Mammary epithelial cell (primary cell): ENCODE results near the gene HOXA6.

Source experiments
- EZH2 ChIP-seq: IDR thresholded peaks from 2 replicates; pipeline ENCODE4 v1.6.1; 2012; ENCODE audit warnings: low read length, inconsistent platforms, borderline replicate concordance
- TF ChIP-seq, protein P1 (sequence below), 2 donors: IDR thresholded peaks in 1 of 2; conservative IDR thresholded peaks in 1 of 2; 2 replicates each; pipeline ENCODE4 v1.5.1; 2011 to 2012; ENCODE audit warnings: inconsistent platforms in 2 of 2, low read length in 2 of 2, mild to moderate bottlenecking in 2 of 2, control low read depth in 1 of 2, low read depth in 1 of 2; ENCODE audit not compliant: insufficient read depth in 1 of 2; ENCODE audit errors: extremely low read depth in 1 of 2

DNA sequence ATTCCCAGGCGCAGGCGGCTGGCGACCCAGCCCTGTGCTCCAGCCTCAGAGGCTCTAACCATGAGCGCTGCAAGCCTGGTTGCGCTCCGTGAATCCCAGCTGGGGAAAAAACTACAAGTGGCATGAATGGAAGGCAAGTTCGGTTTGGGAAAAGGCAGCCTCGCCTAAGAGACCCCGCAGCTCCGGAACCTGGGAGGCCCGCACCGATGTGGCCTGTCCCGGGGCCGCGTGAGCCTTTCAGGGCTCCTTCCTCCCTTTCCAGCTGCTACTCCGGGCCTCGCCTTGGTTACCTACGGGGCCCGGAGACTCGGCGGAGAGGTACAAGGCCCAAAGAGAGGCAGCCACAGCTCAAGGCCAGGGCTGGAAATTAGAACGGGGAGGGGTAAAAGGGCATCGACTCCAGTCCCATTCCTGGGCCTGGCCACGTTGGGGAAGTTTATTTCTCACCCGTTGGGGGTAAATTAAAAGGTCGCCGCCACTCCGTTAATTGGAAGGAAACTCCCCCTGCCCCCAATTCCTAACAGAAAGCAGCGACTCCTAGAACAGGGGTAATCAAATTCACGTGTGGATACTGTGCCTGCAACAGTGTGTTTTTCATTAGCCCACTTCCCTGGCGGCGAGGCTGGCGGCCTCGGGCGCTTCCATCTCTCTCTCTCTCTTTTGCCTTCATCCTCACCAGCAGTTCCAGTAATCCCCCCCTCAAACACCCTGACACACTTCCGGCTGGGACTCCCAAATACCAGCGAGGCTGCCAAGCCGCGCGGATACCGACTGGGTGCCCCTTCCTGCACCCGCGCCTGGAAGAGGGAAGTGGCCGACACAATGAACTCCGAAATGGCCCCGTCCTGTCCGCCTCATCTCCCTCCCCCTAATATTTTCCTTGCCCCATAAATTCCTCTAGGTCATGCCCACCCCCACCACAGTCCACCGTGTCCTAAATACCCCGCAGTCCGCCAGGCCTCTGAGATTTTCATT is 19.2 kb upstream of the HOXA6 start:
- TF ChIP-seq, protein P1, sequence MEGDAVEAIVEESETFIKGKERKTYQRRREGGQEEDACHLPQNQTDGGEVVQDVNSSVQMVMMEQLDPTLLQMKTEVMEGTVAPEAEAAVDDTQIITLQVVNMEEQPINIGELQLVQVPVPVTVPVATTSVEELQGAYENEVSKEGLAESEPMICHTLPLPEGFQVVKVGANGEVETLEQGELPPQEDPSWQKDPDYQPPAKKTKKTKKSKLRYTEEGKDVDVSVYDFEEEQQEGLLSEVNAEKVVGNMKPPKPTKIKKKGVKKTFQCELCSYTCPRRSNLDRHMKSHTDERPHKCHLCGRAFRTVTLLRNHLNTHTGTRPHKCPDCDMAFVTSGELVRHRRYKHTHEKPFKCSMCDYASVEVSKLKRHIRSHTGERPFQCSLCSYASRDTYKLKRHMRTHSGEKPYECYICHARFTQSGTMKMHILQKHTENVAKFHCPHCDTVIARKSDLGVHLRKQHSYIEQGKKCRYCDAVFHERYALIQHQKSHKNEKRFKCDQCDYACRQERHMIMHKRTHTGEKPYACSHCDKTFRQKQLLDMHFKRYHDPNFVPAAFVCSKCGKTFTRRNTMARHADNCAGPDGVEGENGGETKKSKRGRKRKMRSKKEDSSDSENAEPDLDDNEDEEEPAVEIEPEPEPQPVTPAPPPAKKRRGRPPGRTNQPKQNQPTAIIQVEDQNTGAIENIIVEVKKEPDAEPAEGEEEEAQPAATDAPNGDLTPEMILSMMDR (conservative IDR thresholded peaks at IDR 0.05 in 1 of 2, IDR thresholded peaks at IDR 0.05 in 1 of 2; ENCODE audit: extremely low read depth in 1 of 2, insufficient read depth in 1 of 2, low read depth in 1 of 2, low read length in 2 of 2), result no peak
- TF ChIP-seq EZH2, result no peak
